IMR-90 (cell line): ENCODE measurements around the gene ZNF525. TPM values are rescaled to one million over a fixed set of nuclear protein-coding genes. Genes with fewer than 3 reads are reported as not detected.
"Not testable (repeated sequence)": the region's sequence is repeated elsewhere in the genome, so short reads cannot be mapped to it uniquely, and the experiment has no call there.

Experiments
- ATAC-seq: fragments of 200-7000 bp; cut with Tn5 transposase; 2 replicates; pipeline ENCODE4 v1.9.1; 2020; ENCODE audit warnings: low read depth, mild to moderate bottlenecking, moderate library complexity
- BruUV-seq: library from RNA; stranded (reverse); fragments of 400-500 nt; replicated peaks from 2 replicates; lab custom pipeline; 2021; lab: Mats Ljungman, UMichigan
- CTCF ChIA-PET: fragments of 300-600 bp; formaldehyde crosslinking; extraction: SDS; loops from one replicate; lab custom pipeline; 2021; ENCODE audit warnings: antibody characterized with exemption; lab: Yijun Ruan, JAX
- POLR2A ChIA-PET: fragments of 300-600 bp; sonication (Branson Sonifier 250); formaldehyde crosslinking; loops from one replicate; lab custom pipeline; 2022; ENCODE audit warnings: antibody characterized with exemption; ENCODE audit not compliant: unreplicated experiment; lab: Charles Lee
- DNase-seq: peaks from one replicate; pipeline ENCODE4 v3.0.0; 2013
- H2AFZ ChIP-seq: replicated peaks from 2 replicates; pipeline ENCODE3; 2013; ENCODE audit warnings: low read length, mild to moderate bottlenecking; ENCODE audit not compliant: poor library complexity
- H2AK5ac ChIP-seq: 2 replicates; pipeline ENCODE4 v1.6.1; 2013; ENCODE audit warnings: low read depth, low read length, inconsistent platforms
- H2AK9ac ChIP-seq: replicated peaks from 2 replicates; pipeline ENCODE3; 2013; ENCODE audit warnings: mild to moderate bottlenecking, low read depth, low read length, moderate library complexity; ENCODE audit not compliant: poor library complexity
- H2BK120ac ChIP-seq: 2 replicates; pipeline ENCODE4 v1.6.1; 2013; ENCODE audit warnings: low read depth, low read length, inconsistent platforms
- H2BK15ac ChIP-seq: 3 replicates; pipeline ENCODE4 v1.6.1; 2013; ENCODE audit warnings: low read depth, low read length, inconsistent platforms
- H2BK20ac ChIP-seq: 2 replicates; pipeline ENCODE4 v1.6.1; 2013; ENCODE audit warnings: low read depth, mild to moderate bottlenecking, inconsistent platforms, low read length, moderate library complexity
- H2BK5ac ChIP-seq: 2 replicates; pipeline ENCODE4 v1.6.1; 2013; ENCODE audit warnings: mild to moderate bottlenecking, low read depth, low read length, inconsistent platforms; ENCODE audit not compliant: poor library complexity, severe bottlenecking
- H3K14ac ChIP-seq: replicated peaks from 2 replicates; pipeline ENCODE4 v1.6.1; 2013; ENCODE audit warnings: low read depth, low read length, inconsistent platforms
- H3K18ac ChIP-seq: 2 replicates; pipeline ENCODE4 v1.6.1; 2013; ENCODE audit warnings: low read depth, low read length, control low read depth
- H3K23ac ChIP-seq: 2 replicates; pipeline ENCODE4 v1.6.1; 2013; ENCODE audit warnings: low read depth, low read length, inconsistent platforms
- H3K27ac ChIP-seq: 2 replicates; pipeline ENCODE4 v1.5.1; 2013; ENCODE audit warnings: mild to moderate bottlenecking, control low read depth, low read length; ENCODE audit not compliant: insufficient read depth
- H3K27me3 ChIP-seq: 2 replicates; pipeline ENCODE4 v1.6.1; 2013; ENCODE audit warnings: low read length; ENCODE audit not compliant: control insufficient read depth, insufficient read depth
- H3K36me3 ChIP-seq: 2 replicates; pipeline ENCODE4 v1.6.1; 2013; ENCODE audit warnings: low read length, mixed read lengths; ENCODE audit not compliant: control insufficient read depth, insufficient read depth
- H3K4ac ChIP-seq: 2 replicates; pipeline ENCODE4 v1.6.1; 2013; ENCODE audit warnings: low read depth, low read length, inconsistent platforms
- H3K4me1 ChIP-seq: 2 replicates; pipeline ENCODE4 v1.6.1; 2013; ENCODE audit warnings: low read length, mixed read lengths; ENCODE audit not compliant: control insufficient read depth, insufficient read depth
- H3K4me2 ChIP-seq: 2 replicates; pipeline ENCODE4 v1.6.1; 2013; ENCODE audit warnings: low read depth, mild to moderate bottlenecking, control low read depth, low read length, moderate library complexity
- H3K4me3 ChIP-seq: 2 replicates; pipeline ENCODE4 v1.5.1; 2013; ENCODE audit warnings: low read depth, mild to moderate bottlenecking, control low read depth, low read length, moderate library complexity; ENCODE audit not compliant: insufficient read depth
- H3K56ac ChIP-seq: 2 replicates; pipeline ENCODE4 v1.6.1; 2013; ENCODE audit warnings: low read length, inconsistent platforms; ENCODE audit not compliant: insufficient read depth; ENCODE audit errors: extremely low read depth
- H3K79me1 ChIP-seq, 2 experiments: 2 replicates each; pipeline ENCODE4 v1.6.1; 2013; ENCODE audit warnings: low read length in 2 of 2, inconsistent platforms in 1 of 2, low read depth in 1 of 2
- H3K9ac ChIP-seq: 2 replicates; pipeline ENCODE4 v1.6.1; 2013; ENCODE audit warnings: low read depth, low read length, control low read depth
- H3K9me1 ChIP-seq: 2 replicates; pipeline ENCODE4 v1.6.1; 2013; ENCODE audit warnings: low read length, inconsistent platforms; ENCODE audit not compliant: insufficient read depth
- H3K9me3 ChIP-seq: 2 replicates; pipeline ENCODE4 v1.6.1; 2013; ENCODE audit warnings: low read length; ENCODE audit not compliant: control insufficient read depth, insufficient read depth
- H4K20me1 ChIP-seq: 2 replicates; pipeline ENCODE4 v1.6.1; 2013; ENCODE audit warnings: low read length, inconsistent platforms; ENCODE audit not compliant: insufficient read depth
- H4K5ac ChIP-seq: 2 replicates; pipeline ENCODE4 v1.6.1; 2013; ENCODE audit warnings: mild to moderate bottlenecking, low read depth, low read length, control low read depth
- H4K8ac ChIP-seq, 2 experiments: 2 replicates each; pipeline ENCODE4 v1.6.1; 2013; ENCODE audit warnings: low read depth in 2 of 2, low read length in 2 of 2, control low read depth in 1 of 2, inconsistent platforms in 1 of 2
- H4K91ac ChIP-seq: 2 replicates; pipeline ENCODE4 v1.6.1; 2013; ENCODE audit warnings: low read depth, low read length, inconsistent platforms; ENCODE audit not compliant: insufficient read depth
- WGBS, 2 experiments: methylation state at CpG; one replicate each; pipeline versions ENCODE4 v1.1.5 to v1.1.7; 2013; ENCODE audit warnings: missing lambda C conversion rate in 2 of 2; ENCODE audit not compliant: insufficient read length in 1 of 2; ENCODE audit errors: extremely low coverage in 2 of 2; 5-methylcytosine and 5-hydroxymethylcytosine counted together
- dilution Hi-C: fragments of 300-500 bp; cut with HindIII; formaldehyde crosslinking; loops from one replicate; pipeline ENCODE4 v1.14.3; 2018; ENCODE audit warnings: low sequenced_read_pairs; ENCODE audit not compliant: unreplicated experiment
- in situ Hi-C: fragments of 300-500 bp; cut with MboI; formaldehyde crosslinking; loops from 3 replicates; pipeline ENCODE4 v1.14.3; 2019; ENCODE audit warnings: low sequenced_read_pairs, inconsistent platforms, mixed read lengths
- intact Hi-C: fragments of 100-400 bp; cut with micrococcal nuclease; formaldehyde crosslinking; loops from 2 replicates; pipeline ENCODE4 v1.10.0; 2022
- polyA plus RNA-seq, 3 experiments: library from polyadenylated mRNA; depleted of rRNA; stranded (reverse); fragments of >200 nt; gene quantifications; 2 replicates each; pipeline ENCODE4 v1.2.3, GENCODE V29; 2012; ENCODE audit warnings: low replicate concordance in 1 of 3
- total RNA-seq: library from RNA; depleted of rRNA; stranded (reverse); fragments of >200 nt; gene quantifications from 2 replicates; pipeline ENCODE4 v1.2.3, GENCODE V29; 2012

The ZNF525 gene
- total and polyA plus RNA-seq, 2 of the 4 experiments (the other 2 are of a cell fraction), result 1.4 to 4.5 TPM

DNA sequence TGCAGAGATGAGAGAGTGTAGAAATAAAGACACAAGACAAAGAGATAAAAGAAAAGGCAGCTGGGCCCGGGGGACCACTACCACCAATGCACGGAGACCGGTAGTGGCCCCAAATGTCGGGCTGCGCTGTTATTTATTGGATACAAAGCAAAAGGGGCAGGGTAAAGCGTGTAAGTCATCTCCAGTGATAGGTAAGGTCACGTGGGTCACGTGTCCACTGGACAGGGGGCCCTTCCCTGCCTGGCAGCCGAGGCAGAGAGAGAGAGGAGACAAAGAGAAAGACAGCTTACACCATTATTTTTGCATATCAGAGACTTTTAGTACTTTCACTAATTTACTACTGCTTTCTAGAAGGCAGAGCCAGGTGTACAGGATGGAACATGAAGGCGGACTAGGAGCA is 5.4 kb upstream of the ZNF525 start:
- H3K27me3 ChIP-seq, H3K4me2 ChIP-seq, dilution Hi-C loops, H3K14ac ChIP-seq, H4K91ac ChIP-seq, H2AK5ac ChIP-seq, H3K18ac ChIP-seq, DNase-seq, H3K4me3 ChIP-seq, H4K20me1 ChIP-seq, ATAC-seq, H2BK15ac ChIP-seq, in situ Hi-C loops, H2BK5ac ChIP-seq, H4K5ac ChIP-seq, H3K4ac ChIP-seq, H3K79me1 ChIP-seq, H3K56ac ChIP-seq, H2AFZ ChIP-seq, H2BK20ac ChIP-seq, H2AK9ac ChIP-seq, H4K8ac ChIP-seq, H2BK120ac ChIP-seq, H3K23ac ChIP-seq, H3K27ac ChIP-seq, H3K9ac ChIP-seq, BruUV-seq, H3K4me1 ChIP-seq, CTCF ChIA-PET, POLR2A ChIA-PET, H3K9me1 ChIP-seq, H3K36me3 ChIP-seq: not testable (repeated sequence)
- H3K9me3 ChIP-seq, result peaks cover 20% of the 10 kb centered on the region
- intact Hi-C loops, result loop anchor here (5.0 kb wide), 1 partner anchor 163 kb away; no protein-coding TSS in a partner anchor
- no CpG with 5 or more reads among the region's 10 CpGs for WGBS, 2 experiments
